ENCODE measurements around the gene WDR4. TPM values are rescaled to one million over a fixed set of nuclear protein-coding genes. Genes with fewer than 3 reads are reported as not detected.
"Not testable (repeated sequence)": the region's sequence is repeated elsewhere in the genome, so short reads cannot be mapped to it uniquely, and the experiment has no call there.

Gene WDR4
- polyA plus RNA-seq, 2 donors: 10.4 to 13.1 TPM

- H3K4me1 ChIP-seq (ENCODE audit: control insufficient read depth in 2 of 2, insufficient read depth in 2 of 2, low read length in 1 of 2): no peaks in the 10 kb centered on the region
- peaks cover 21 to 78% of the 10 kb centered on the region in 2 donors for H3K36me3 ChIP-seq (ENCODE audit: control insufficient read depth in 2 of 2, insufficient read depth in 2 of 2, low read length in 1 of 2)
- 90% methylated on average over 54 of the region's 54 CpGs for WGBS, 2 donors
- no peak overlapping the region for H3K27ac ChIP-seq (ENCODE audit: low read depth in 2 of 2, low read length in 1 of 2)
- H3K9me3 ChIP-seq (ENCODE audit: control insufficient read depth in 2 of 2, insufficient read depth in 1 of 2, low read depth in 1 of 2, low read length in 1 of 2): peaks cover 0 to 4% of the 10 kb centered on the region in 2 donors
- no peak overlapping the region for H3K4me3 ChIP-seq (ENCODE audit: low read depth in 1 of 2, low read length in 2 of 2)
- no peaks in the 10 kb centered on the region for H3K27me3 ChIP-seq (ENCODE audit: control insufficient read depth in 1 of 2, insufficient read depth in 2 of 2, low read length in 2 of 2)
These were observed 30.2 kb downstream of the WDR4 start for GRCh38 chr21:42848932-42849758.

DNA sequence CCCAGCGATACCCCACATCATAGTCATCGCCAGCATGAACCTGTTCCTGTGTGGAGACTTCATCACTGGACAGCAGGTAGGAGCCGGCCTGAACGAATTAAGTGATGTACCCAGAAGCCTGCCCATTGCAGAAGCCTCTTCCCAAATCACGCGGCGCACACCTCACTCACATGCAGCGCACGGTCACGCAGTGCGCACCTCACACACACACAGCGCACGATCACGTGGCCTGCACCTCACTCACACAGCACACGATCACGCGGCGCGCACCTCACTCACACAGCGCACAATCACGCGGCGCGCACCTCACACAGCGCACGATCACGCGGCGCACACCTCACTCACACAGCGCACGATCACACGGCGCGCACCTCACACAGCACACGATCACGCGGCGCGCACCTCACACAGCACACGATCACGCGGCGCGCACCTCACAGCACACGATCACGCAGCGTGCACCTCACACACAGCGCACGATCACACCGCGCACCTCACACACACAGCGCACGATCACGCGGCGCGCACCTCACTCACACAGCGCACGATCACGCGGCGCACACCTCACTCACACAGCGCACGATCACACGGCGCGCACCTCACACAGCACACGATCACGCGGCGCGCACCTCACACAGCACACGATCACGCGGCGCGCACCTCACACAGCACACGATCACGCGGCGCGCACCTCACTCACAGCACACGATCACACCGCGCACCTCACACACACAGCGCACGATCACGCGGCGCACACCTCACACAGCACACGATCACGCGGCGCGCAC lies 31.0 kb downstream of the WDR4 start:
- not testable (repeated sequence) for H3K27ac ChIP-seq (ENCODE audit: low read depth in 2 of 2, low read length in 1 of 2); H3K4me3 ChIP-seq (ENCODE audit: low read depth in 1 of 2, low read length in 2 of 2); H3K4me1 ChIP-seq (ENCODE audit: control insufficient read depth in 2 of 2, insufficient read depth in 2 of 2, low read length in 1 of 2); H3K27me3 ChIP-seq (ENCODE audit: control insufficient read depth in 1 of 2, insufficient read depth in 2 of 2, low read length in 2 of 2); H3K9me3 ChIP-seq (ENCODE audit: control insufficient read depth in 2 of 2, insufficient read depth in 1 of 2, low read depth in 1 of 2, low read length in 1 of 2)
- WGBS, 2 donors: 95 to 98% methylated on average over 93 to 95 of the region's 95 CpGs
- H3K36me3 ChIP-seq (ENCODE audit: control insufficient read depth in 2 of 2, insufficient read depth in 2 of 2, low read length in 1 of 2): peaks cover 14 to 70% of the 10 kb centered on the region in 2 donors

GRCh38 chr21:42847726-42848125 lies 31.6 kb downstream of the WDR4 start:
- no peaks in the 10 kb centered on the region for H3K27me3 ChIP-seq (ENCODE audit: control insufficient read depth in 1 of 2, insufficient read depth in 2 of 2, low read length in 2 of 2)
- H3K4me1 ChIP-seq (ENCODE audit: control insufficient read depth in 2 of 2, insufficient read depth in 2 of 2, low read length in 1 of 2): no peaks in the 10 kb centered on the region
- H3K4me3 ChIP-seq (ENCODE audit: low read depth in 1 of 2, low read length in 2 of 2): no peak overlapping the region
- peaks cover 0 to 4% of the 10 kb centered on the region in 2 donors for H3K9me3 ChIP-seq (ENCODE audit: control insufficient read depth in 2 of 2, insufficient read depth in 1 of 2, low read depth in 1 of 2, low read length in 1 of 2)
- peaks cover 10 to 64% of the 10 kb centered on the region in 2 donors for H3K36me3 ChIP-seq (ENCODE audit: control insufficient read depth in 2 of 2, insufficient read depth in 2 of 2, low read length in 1 of 2)
- 94% methylated on average over 4 of the region's 4 CpGs for WGBS, 2 donors
- no peak overlapping the region for H3K27ac ChIP-seq (ENCODE audit: low read depth in 2 of 2, low read length in 1 of 2)

DNA sequence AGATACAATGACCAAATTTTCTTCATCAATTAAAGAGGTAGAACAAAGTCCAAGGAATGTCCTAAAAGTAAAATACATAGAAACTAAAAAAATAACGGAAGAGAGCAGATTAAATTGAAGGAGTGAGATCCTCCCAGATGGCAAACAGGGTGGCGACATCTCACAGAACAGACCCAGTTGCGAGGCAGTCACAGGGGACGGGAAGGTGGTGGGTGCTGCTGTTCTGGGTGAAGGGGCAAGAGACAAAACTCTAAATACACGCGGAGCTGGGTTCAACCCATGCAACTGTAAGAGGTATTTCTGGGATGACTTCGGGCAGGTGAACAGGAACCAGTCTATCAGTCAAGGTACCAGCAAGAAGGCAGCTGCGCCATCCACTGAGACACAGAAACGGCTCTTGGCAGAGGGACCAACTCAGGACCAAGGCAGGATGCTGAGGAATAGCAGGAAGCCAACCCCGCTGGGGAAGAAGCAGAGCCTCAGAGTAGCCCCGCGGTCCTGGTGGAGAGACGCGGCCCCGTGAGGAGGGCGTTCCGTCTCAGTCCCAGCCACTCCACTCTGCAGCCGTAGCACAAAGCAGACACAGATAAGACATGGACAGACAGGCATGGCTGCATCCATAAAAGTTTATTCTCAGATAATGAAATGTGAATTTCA lies 32.2 kb downstream of the WDR4 start:
- Histone ChIP-seq H3K9me3 (ENCODE audit: control insufficient read depth in 2 of 2, insufficient read depth in 1 of 2, low read depth in 1 of 2, low read length in 1 of 2) (peaks cover 0 to 4% of the 10 kb centered on the region in 2 donors), H3K27ac (ENCODE audit: low read depth in 2 of 2, low read length in 1 of 2) (no peak overlapping the region), H3K4me3 (ENCODE audit: low read depth in 1 of 2, low read length in 2 of 2) (no peak overlapping the region), H3K27me3 (ENCODE audit: control insufficient read depth in 1 of 2, insufficient read depth in 2 of 2, low read length in 2 of 2) (no peaks in the 10 kb centered on the region), H3K36me3 (ENCODE audit: control insufficient read depth in 2 of 2, insufficient read depth in 2 of 2, low read length in 1 of 2) (peaks cover 10 to 65% of the 10 kb centered on the region in 2 donors), H3K4me1 (ENCODE audit: control insufficient read depth in 2 of 2, insufficient read depth in 2 of 2, low read length in 1 of 2) (no peaks in the 10 kb centered on the region)
- WGBS, 2 donors: 84 to 86% methylated on average over 18 of the region's 18 CpGs

- Histone ChIP-seq H3K9me3 (ENCODE audit: control insufficient read depth in 2 of 2, insufficient read depth in 1 of 2, low read depth in 1 of 2, low read length in 1 of 2) (peaks cover 0 to 2% of the 10 kb centered on the region in 2 donors), H3K4me1 (ENCODE audit: control insufficient read depth in 2 of 2, insufficient read depth in 2 of 2, low read length in 1 of 2) (no peaks in the 10 kb centered on the region), H3K36me3 (ENCODE audit: control insufficient read depth in 2 of 2, insufficient read depth in 2 of 2, low read length in 1 of 2) (peaks cover 5 to 62% of the 10 kb centered on the region in 2 donors), H3K27ac (ENCODE audit: low read depth in 2 of 2, low read length in 1 of 2) (no peak overlapping the region), H3K27me3 (ENCODE audit: control insufficient read depth in 1 of 2, insufficient read depth in 2 of 2, low read length in 2 of 2) (no peaks in the 10 kb centered on the region), H3K4me3 (ENCODE audit: low read depth in 1 of 2, low read length in 2 of 2) (no peak overlapping the region)
- WGBS, 2 donors: 91 to 92% methylated on average over 10 of the region's 10 CpGs
These were observed 33.1 kb downstream of the WDR4 start for GRCh38 chr21:42846221-42846620.

- H3K4me1 ChIP-seq (ENCODE audit: control insufficient read depth in 2 of 2, insufficient read depth in 2 of 2, low read length in 1 of 2): no peaks in the 10 kb centered on the region
- peaks cover 0 to 5% of the 10 kb centered on the region in 2 donors for H3K9me3 ChIP-seq (ENCODE audit: control insufficient read depth in 2 of 2, insufficient read depth in 1 of 2, low read depth in 1 of 2, low read length in 1 of 2)
- no peak overlapping the region for H3K27ac ChIP-seq (ENCODE audit: low read depth in 2 of 2, low read length in 1 of 2)
- no peaks in the 10 kb centered on the region for H3K27me3 ChIP-seq (ENCODE audit: control insufficient read depth in 1 of 2, insufficient read depth in 2 of 2, low read length in 2 of 2)
- H3K36me3 ChIP-seq (ENCODE audit: control insufficient read depth in 2 of 2, insufficient read depth in 2 of 2, low read length in 1 of 2): peaks cover 11 to 62% of the 10 kb centered on the region in 2 donors
- 83 to 84% methylated on average over 21 of the region's 21 CpGs for WGBS, 2 donors
- no peak overlapping the region for H3K4me3 ChIP-seq (ENCODE audit: low read depth in 1 of 2, low read length in 2 of 2)
These were observed 33.9 kb downstream of the WDR4 start for GRCh38 chr21:42845296-42845965.

DNA sequence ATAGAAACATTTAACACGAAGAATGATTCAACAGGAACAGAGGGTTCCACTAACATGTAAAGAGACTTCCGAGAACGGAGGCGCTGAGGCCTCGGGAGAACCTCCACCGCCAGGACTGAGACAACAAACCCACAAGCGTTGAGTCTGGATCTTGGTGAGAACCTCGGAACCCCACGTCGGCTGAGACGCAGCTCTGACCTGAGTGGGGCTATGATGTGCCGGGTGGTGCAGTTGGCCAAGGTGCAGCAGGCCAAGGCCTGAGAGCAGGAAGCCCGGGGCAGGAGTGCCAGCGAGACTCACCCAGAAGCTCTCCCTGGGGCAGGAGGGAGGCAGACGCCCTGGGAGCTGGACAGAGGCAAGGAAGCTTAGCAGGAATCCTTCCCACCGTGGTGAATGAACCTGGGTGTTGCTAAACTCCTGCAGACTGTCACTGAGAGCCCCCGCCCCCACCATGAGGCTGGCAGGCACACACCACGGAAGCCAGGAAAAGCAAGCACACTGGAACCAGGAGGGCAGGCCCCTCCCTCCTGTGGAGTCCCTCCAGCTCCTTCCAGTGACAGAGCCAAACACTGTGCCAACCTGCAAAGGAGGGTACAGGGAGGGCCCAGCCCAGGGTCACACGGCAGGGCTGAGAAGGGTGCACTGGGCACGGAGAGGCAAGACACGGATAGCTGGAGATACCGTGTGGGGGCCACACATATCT lies 34.8 kb downstream of the WDR4 start:
- Histone ChIP-seq H3K27me3 (ENCODE audit: control insufficient read depth in 1 of 2, insufficient read depth in 2 of 2, low read length in 2 of 2) (no peaks in the 10 kb centered on the region), H3K4me3 (ENCODE audit: low read depth in 1 of 2, low read length in 2 of 2) (no peak overlapping the region), H3K9me3 (ENCODE audit: control insufficient read depth in 2 of 2, insufficient read depth in 1 of 2, low read depth in 1 of 2, low read length in 1 of 2) (peaks cover 0 to 6% of the 10 kb centered on the region in 2 donors), H3K36me3 (ENCODE audit: control insufficient read depth in 2 of 2, insufficient read depth in 2 of 2, low read length in 1 of 2) (peaks cover 18 to 61% of the 10 kb centered on the region in 2 donors), H3K27ac (ENCODE audit: low read depth in 2 of 2, low read length in 1 of 2) (no peak overlapping the region), H3K4me1 (ENCODE audit: control insufficient read depth in 2 of 2, insufficient read depth in 2 of 2, low read length in 1 of 2) (no peaks in the 10 kb centered on the region)
- 79 to 83% methylated on average over 22 of the region's 22 CpGs for WGBS, 2 donors

DNA sequence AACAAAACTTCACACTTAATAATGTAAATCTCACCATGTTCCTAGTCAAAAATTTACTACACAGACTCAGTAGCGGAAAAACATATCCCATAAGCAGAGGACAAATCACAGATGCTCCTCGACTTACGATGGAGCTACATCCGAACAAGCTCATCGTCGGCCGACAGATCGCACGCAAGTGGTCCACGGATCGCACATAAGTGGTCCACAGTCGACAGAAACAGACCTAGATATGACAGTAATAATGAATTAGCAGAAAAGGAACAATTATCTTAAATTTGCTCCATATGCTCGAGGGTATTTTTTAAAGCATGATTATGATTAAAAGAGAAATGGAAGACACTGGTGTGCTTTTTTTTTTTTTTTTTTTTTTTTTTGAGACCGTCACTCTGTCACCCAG lies 36.3 kb downstream of the WDR4 start:
- H3K27ac ChIP-seq (ENCODE audit: low read depth in 2 of 2, low read length in 1 of 2): no peak overlapping the region
- H3K9me3 ChIP-seq (ENCODE audit: control insufficient read depth in 2 of 2, insufficient read depth in 1 of 2, low read depth in 1 of 2, low read length in 1 of 2): peaks cover 0 to 6% of the 10 kb centered on the region in 2 donors
- 93 to 96% methylated on average over 14 of the region's 14 CpGs for WGBS, 2 donors
- peaks cover 20 to 55% of the 10 kb centered on the region in 2 donors for H3K36me3 ChIP-seq (ENCODE audit: control insufficient read depth in 2 of 2, insufficient read depth in 2 of 2, low read length in 1 of 2)
- no peaks in the 10 kb centered on the region for H3K27me3 ChIP-seq (ENCODE audit: control insufficient read depth in 1 of 2, insufficient read depth in 2 of 2, low read length in 2 of 2)
- H3K4me1 ChIP-seq (ENCODE audit: control insufficient read depth in 2 of 2, insufficient read depth in 2 of 2, low read length in 1 of 2): no peaks in the 10 kb centered on the region
- H3K4me3 ChIP-seq (ENCODE audit: low read depth in 1 of 2, low read length in 2 of 2): no peak overlapping the region

Data from esophagus (tissue), 2 donors.